H1 (cell line): ENCODE results near the gene YWHAQ. TPM values are rescaled to one million over a fixed set of nuclear protein-coding genes. Genes with fewer than 3 reads are reported as not detected.

ENCODE experiments used
- CTCF ChIA-PET: fragments of 300-600 bp; sonication (Branson Sonifier 250); formaldehyde crosslinking; loops from one replicate; lab custom pipeline; 2021; ENCODE audit not compliant: partially characterized antibody; lab: Charles Lee
- POLR2A ChIA-PET: fragments of 300-600 bp; sonication (Branson Sonifier 250); formaldehyde crosslinking; loops from one replicate; lab custom pipeline; 2021; ENCODE audit warnings: inconsistent platforms; ENCODE audit not compliant: partially characterized antibody; lab: Charles Lee
- DNase-seq, 2 experiments: peaks; one replicate each; pipeline versions ENCODE4 v3.0.0 to v3.0.0-alpha.2; 2010 to 2022; ENCODE audit warnings: low spot score in 2 of 2, low read depth in 1 of 2, mixed read lengths in 1 of 2
- FAIRE-seq: peaks from 2 replicates; lab custom pipeline; 2011; peaks lifted over from hg19 to GRCh38; lab: Jason Lieb, UNC
- H2AFZ ChIP-seq: 2 replicates; pipeline ENCODE4 v1.8.1; 2012; ENCODE audit warnings: low read length, inconsistent platforms
- H2AK5ac ChIP-seq: 2 replicates; pipeline ENCODE4 v1.6.1; 2013; ENCODE audit warnings: low read depth, low read length
- H2BK120ac ChIP-seq: replicated peaks from 2 replicates; pipeline ENCODE3; 2013; ENCODE audit warnings: low read depth, low read length, inconsistent platforms
- H2BK12ac ChIP-seq: 2 replicates; pipeline ENCODE4 v1.6.1; 2013; ENCODE audit warnings: low read depth, low read length
- H2BK15ac ChIP-seq: 2 replicates; pipeline ENCODE4 v1.6.1; 2013; ENCODE audit warnings: low read length
- H2BK20ac ChIP-seq: 2 replicates; pipeline ENCODE4 v1.6.1; 2013; ENCODE audit warnings: low read length
- H2BK5ac ChIP-seq: 2 replicates; pipeline ENCODE4 v1.6.1; 2013; ENCODE audit warnings: low read depth, low read length
- H3K14ac ChIP-seq: 2 replicates; pipeline ENCODE4 v1.6.1; 2013; ENCODE audit warnings: inconsistent platforms; ENCODE audit not compliant: insufficient read length
- H3K18ac ChIP-seq: 2 replicates; pipeline ENCODE4 v1.6.1; 2013; ENCODE audit warnings: low read length; ENCODE audit errors: extremely low read depth
- H3K23ac ChIP-seq: 2 replicates; pipeline ENCODE4 v1.6.1; 2013; ENCODE audit warnings: inconsistent platforms; ENCODE audit not compliant: insufficient read length
- H3K23me2 ChIP-seq: 2 replicates; pipeline ENCODE4 v1.6.1; 2013; ENCODE audit warnings: low read depth, low read length
- H3K27ac ChIP-seq: 2 replicates; pipeline ENCODE4 v1.6.1; 2011; ENCODE audit warnings: low read depth, low read length, inconsistent platforms
- H3K27me3 ChIP-seq, 4 experiments: replicated peaks in 1 of 4; 1 replicate in 1 of 4; 2 replicates in 3 of 4; pipeline versions ENCODE4 v1.6.1 to v1.8.1; 2011 to 2013; ENCODE audit warnings: low read length in 3 of 4, mild to moderate bottlenecking in 3 of 4, inconsistent platforms in 2 of 4, mixed read lengths in 2 of 4, moderate library complexity in 1 of 4; ENCODE audit not compliant: control insufficient read depth in 3 of 4, insufficient read depth in 3 of 4; ENCODE audit errors: extremely low read depth in 1 of 4
- H3K36me3 ChIP-seq, 4 experiments: 2 replicates each; pipeline versions ENCODE4 v1.6.1 to v1.8.1; 2011 to 2013; ENCODE audit warnings: mild to moderate bottlenecking in 4 of 4, low read length in 3 of 4, moderate library complexity in 2 of 4, control low read depth in 1 of 4, inconsistent platforms in 1 of 4; ENCODE audit not compliant: insufficient read depth in 4 of 4, control insufficient read depth in 2 of 4
- H3K4ac ChIP-seq: replicated peaks from 2 replicates; pipeline ENCODE3; 2013; ENCODE audit warnings: low read length, low read depth, mixed read lengths, inconsistent platforms; ENCODE audit not compliant: insufficient read length
- H3K4me1 ChIP-seq, 4 experiments: replicated peaks in 1 of 4; 1 replicate in 1 of 4; 2 replicates in 3 of 4; pipeline versions ENCODE4 v1.6.1 to v1.8.1; 2011 to 2013; ENCODE audit warnings: low read length in 3 of 4, inconsistent platforms in 2 of 4, mixed read lengths in 1 of 4; ENCODE audit not compliant: insufficient read depth in 4 of 4, control insufficient read depth in 3 of 4
- H3K4me2 ChIP-seq, 2 experiments: 2 replicates each; pipeline versions ENCODE4 v1.6.1 to v1.8.1; 2011 to 2013; ENCODE audit warnings: low read depth in 2 of 2, low read length in 2 of 2, control low read depth in 1 of 2, inconsistent platforms in 1 of 2, mild to moderate bottlenecking in 1 of 2; ENCODE audit not compliant: insufficient read depth in 1 of 2
- H3K4me3 ChIP-seq, 4 experiments: fragments of 200-600, 300-600 bp in 1 of 4; sonication (generic), shearing (Covaris generic), sonication (Bioruptor Twin) in 1 of 4; 2 replicates each; pipeline versions ENCODE4 v1.5.1 to v1.8.1; 2011 to 2016; ENCODE audit warnings: low read length in 4 of 4, low read depth in 3 of 4, control low read depth in 2 of 4, inconsistent platforms in 2 of 4, mild to moderate bottlenecking in 2 of 4, mixed read lengths in 1 of 4, moderate library complexity in 1 of 4; ENCODE audit not compliant: insufficient read depth in 2 of 4; ENCODE audit errors: extremely low read depth in 1 of 4
- H3K56ac ChIP-seq: replicated peaks from 2 replicates; pipeline ENCODE3; 2013; ENCODE audit warnings: low read depth, mild to moderate bottlenecking, mixed read lengths, low read length, inconsistent platforms; ENCODE audit not compliant: insufficient read length
- H3K79me1 ChIP-seq: 2 replicates; pipeline ENCODE4 v1.6.1; 2013; ENCODE audit warnings: low read depth, low read length, control low read depth
- H3K79me2 ChIP-seq, 2 experiments: 2 replicates each; pipeline versions ENCODE4 v1.6.1 to v1.8.1; 2012 to 2013; ENCODE audit warnings: low read length in 2 of 2, mild to moderate bottlenecking in 2 of 2, inconsistent platforms in 1 of 2; ENCODE audit not compliant: insufficient read depth in 2 of 2, control insufficient read depth in 1 of 2
- H3K9ac ChIP-seq, 4 experiments: replicated peaks in 1 of 4; 1 replicate in 1 of 4; 2 replicates in 3 of 4; pipeline versions ENCODE4 v1.6.1 to v1.8.1; 2011 to 2013; ENCODE audit warnings: low read depth in 3 of 4, low read length in 3 of 4, control low read depth in 2 of 4, mild to moderate bottlenecking in 2 of 4, moderate library complexity in 2 of 4, inconsistent platforms in 1 of 4; ENCODE audit errors: extremely low read depth in 1 of 4
- H3K9me3 ChIP-seq, 2 experiments: 2 replicates each; pipeline versions ENCODE4 v1.6.1 to v1.8.1; 2012 to 2013; ENCODE audit warnings: mild to moderate bottlenecking in 2 of 2, moderate library complexity in 2 of 2, control low read depth in 1 of 2, inconsistent platforms in 1 of 2, low read depth in 1 of 2, low read length in 1 of 2, mixed read lengths in 1 of 2; ENCODE audit not compliant: insufficient read depth in 2 of 2
- H4K20me1 ChIP-seq, 2 experiments: replicated peaks in 1 of 2; 2 replicates each; pipeline versions ENCODE3 to v1.8.1; 2011 to 2013; ENCODE audit warnings: inconsistent platforms in 2 of 2, low read length in 2 of 2, mild to moderate bottlenecking in 1 of 2; ENCODE audit not compliant: insufficient read depth in 2 of 2, control insufficient read depth in 1 of 2
- H4K5ac ChIP-seq: 2 replicates; pipeline ENCODE4 v1.6.1; 2013; ENCODE audit warnings: low read length, low read depth, mixed read lengths, inconsistent platforms; ENCODE audit not compliant: insufficient read length
- H4K8ac ChIP-seq: 2 replicates; pipeline ENCODE4 v1.8.0; 2013; ENCODE audit warnings: mild to moderate bottlenecking, moderate library complexity, low read length, inconsistent platforms; ENCODE audit not compliant: insufficient read depth; ENCODE audit errors: extremely low read depth
- H4K91ac ChIP-seq: replicated peaks from 2 replicates; pipeline ENCODE3; 2013; ENCODE audit warnings: low read length, mixed read lengths, inconsistent platforms; ENCODE audit not compliant: insufficient read length
- BACH1 ChIP-seq: IDR thresholded peaks from 2 replicates; pipeline ENCODE4 v1.6.1; 2012; ENCODE audit warnings: low read length, improper control_type of control experiment
- HDAC2 ChIP-seq, 2 experiments: fragments of 300-600 bp in 1 of 2; sonication (generic) in 1 of 2; IDR thresholded peaks; 2 replicates each; pipeline ENCODE4 v1.6.1; 2011 to 2012; ENCODE audit warnings: low read depth in 2 of 2, low read length in 2 of 2, mild to moderate bottlenecking in 2 of 2, moderate library complexity in 2 of 2, borderline replicate concordance in 1 of 2, inconsistent platforms in 1 of 2
- POLR2AphosphoS5 ChIP-seq: IDR thresholded peaks from 2 replicates; pipeline ENCODE4 v1.6.1; 2011; ENCODE audit warnings: low read depth, low read length
- SP1 ChIP-seq: IDR thresholded peaks from 2 replicates; pipeline ENCODE4 v1.6.1; 2011; ENCODE audit warnings: low read depth, low read length
- TAF1 ChIP-seq: IDR thresholded peaks from 2 replicates; pipeline ENCODE4 v1.6.1; 2011; ENCODE audit warnings: mild to moderate bottlenecking, low read depth, low read length
- TBP ChIP-seq: IDR thresholded peaks from 2 replicates; pipeline ENCODE4 v1.6.1; 2011; ENCODE audit warnings: low read depth, low read length, improper control_type of control experiment
- YY1 ChIP-seq: IDR thresholded peaks from 2 replicates; pipeline ENCODE4 v1.6.1; 2011; ENCODE audit warnings: low read depth, mild to moderate bottlenecking, low read length
- WGBS, 2 experiments: shearing (Covaris generic) in 1 of 2; methylation state at CpG; one replicate each; pipeline versions ENCODE4 v1.1.6 to v1.1.7; 2013 to 2015; ENCODE audit warnings: low lambda C conversion rate in 2 of 2, mixed read lengths in 2 of 2, inconsistent platforms in 1 of 2, low coverage in 1 of 2, missing lambda C conversion rate in 1 of 2; ENCODE audit not compliant: insufficient replicate concordance in 2 of 2, insufficient coverage in 1 of 2, insufficient read length in 1 of 2; ENCODE audit errors: extremely low coverage in 1 of 2, missing lambda C conversion rate in 1 of 2; 5-methylcytosine and 5-hydroxymethylcytosine counted together
- long read RNA-seq, 2 experiments: library from RNA in 1 of 2; library from capped mRNA in 1 of 2; stranded (forward); transcript quantifications; one replicate each; pipeline ENCODE4 v2.0.0, GENCODE V29; 2021; ENCODE audit warnings: inconsistent platforms in 1 of 2
- polyA minus RNA-seq, 3 experiments: library from RNA; depleted of rRNA, polyadenylated mRNA; stranded (reverse); fragments of >200 nt; gene quantifications; 1 replicate in 2 of 3; 2 replicates in 1 of 3; pipeline ENCODE4 v1.2.3, GENCODE V29; 2011
- polyA plus RNA-seq, 7 experiments: library from polyadenylated mRNA; depleted of rRNA in 3 of 7; stranded (reverse) in 5 of 7; unstranded in 2 of 7; fragments of >200 nt in 5 of 7; fragments of 200-250 nt in 2 of 7; gene quantifications; 1 replicate in 5 of 7; 2 replicates in 1 of 7; 4 replicates in 1 of 7; pipeline versions ENCODE4 v1.2.1 to v1.2.3, GENCODE V29; 2011 to 2013; ENCODE audit warnings: missing spikeins in 2 of 7, mixed read lengths in 2 of 7
- total RNA-seq: library from RNA; stranded (reverse); fragmentation: NEBNext Ultra II Directional; extraction: Animal tissue kit (Norgen Biotek cat#: 25700); gene quantifications from 2 replicates; pipeline ENCODE4 v1.2.1, GENCODE V29; 2021

The YWHAQ gene
- total RNA-seq (468 and 480 TPM in 2 replicates), polyA plus RNA-seq (2011; rRNA removed) (225 and 244 TPM in 2 replicates), polyA minus RNA-seq (2011; rRNA and poly(A)+ RNA removed) (274 and 502 TPM in 2 replicates)
- polyA plus RNA-seq (2011; cell fraction: cytosol; rRNA removed) = 275 TPM
- 165 TPM for polyA plus RNA-seq (2011; cell fraction: nucleus; rRNA removed)
- 328 to 469 TPM (median 389 TPM) in 4 replicates for polyA plus RNA-seq (2012, experiment 1 of 2)
- 58.5 TPM for polyA plus RNA-seq (2012, experiment 2 of 2)
- polyA plus RNA-seq (2013, experiment 1 of 2) = 349 TPM
- 354 TPM for polyA plus RNA-seq (2013, experiment 2 of 2)
- polyA minus RNA-seq (2011; cell fraction: cytosol; rRNA and poly(A)+ RNA removed) = 210 TPM
- polyA minus RNA-seq (2011; cell fraction: nucleus; rRNA and poly(A)+ RNA removed) = 102 TPM
- long read RNA-seq, experiment 1, transcript YWHAQ-201 (6 exons, 2,208 nt) = minor isoform, 207 of 926 reads
- long read RNA-seq, experiment 1, transcript YWHAQ-202 (5 exons, 2,216 nt) = major isoform, 465 of 926 reads
- long read RNA-seq, experiment 1, partial matches to known transcripts = 72 of 926 reads
- long read RNA-seq, experiment 1, other reads (novel, unspliced or antisense) = 182 of 926 reads
- long read RNA-seq, experiment 2, transcript YWHAQ-202 (5 exons, 2,216 nt) = major isoform, 137 of 154 reads
- long read RNA-seq, experiment 2, partial matches to known transcripts = 10 of 154 reads
- long read RNA-seq, experiment 2, other reads (novel, unspliced or antisense) = 7 of 154 reads

GRCh38 chr2:9630736-9631552, at the start of gene YWHAQ:
TSS of gene YWHAQ (minus strand) at chr2:9630997. CDS start at chr2:9630452, 545 bp downstream.
- Histone ChIP-seq H4K8ac (peak within 1 kb of the TSS; percentile 100), H3K4me1 (peaks cover 0 to 13% (median 3%) of the 10 kb centered on the region in 4 experiments; a peak in 4 of 7 replicates), H3K9me3 (no peaks in the 10 kb centered on the region), H4K5ac (peak within 1 kb of the TSS; percentile 96), H3K27me3 (peaks cover 0 to 15% (median 8%) of the 10 kb centered on the region in 4 experiments; a peak in 3 of 7 replicates), H3K4ac (no peak within 1 kb of the TSS), H4K91ac (peak within 1 kb of the TSS; percentile 69), H4K20me1 (peaks cover 6 to 12% of the 10 kb centered on the region in 2 experiments), H3K27ac (peak within 1 kb of the TSS; percentile 97), H2BK120ac (no peak within 1 kb of the TSS), H3K18ac (peak within 1 kb of the TSS; percentile 98), H2BK12ac (0 out of 2 replicates have a peak within 1 kb of the TSS, but pooled peaks have one; percentile 71), H3K79me2 (peaks cover 35 to 42% of the 10 kb centered on the region in 2 experiments), H2BK20ac (no peak within 1 kb of the TSS), H3K36me3 (peaks cover 0 to 26% (median 9%) of the 10 kb centered on the region in 4 experiments; a peak in 6 of 8 replicates), H3K56ac (peak within 1 kb of the TSS; percentile 88), H2AK5ac (peak within 1 kb of the TSS; percentile 69; the same call in 1 of the 2 replicates), H3K4me2 (peak within 1 kb of the TSS; percentile 91 to 94), H3K4me3 (peak within 1 kb of the TSS; percentile 93 to 100 (median 97)), H3K14ac (no peak within 1 kb of the TSS), H3K79me1 (no peaks in the 10 kb centered on the region), H2AFZ (peak within 1 kb of the TSS; percentile 34; the same call in 1 of the 2 replicates), H3K23me2 (peaks cover 13% of the 10 kb centered on the region), H3K9ac (peak within 1 kb of the TSS; percentile 91 to 99 (median 96)), H2BK15ac (peak within 1 kb of the TSS; percentile 61; the same call in 1 of the 2 replicates), H3K23ac (no peak within 1 kb of the TSS), H2BK5ac (peak within 1 kb of the TSS; percentile 98)
- ChIA-PET POLR2A (interaction anchor here (0.6 to 5.4 kb wide), 52 partner anchors 9 to 413 kb away, joined by 3 to 71 read pairs (median 4); partner anchors contain the start of genes ADAM17, CPSF3, IAH1 and ITGB1BP1), CTCF (interaction anchor here (0.9 to 1.2 kb wide), 3 partner anchors 76 to 235 kb away, joined by 3 to 6 read pairs (median 3); partner anchors contain the start of gene ADAM17)
- no peak for FAIRE-seq
- peak; percentile 95 to 97 for DNase-seq
- 3% methylated on average over 49 of the region's 84 CpGs; no CpG with 5 or more reads in 1 of the 2 experiments for WGBS, 2 experiments
- TF ChIP-seq TBP (peak; percentile 95), BACH1 (no peak), YY1 (peak; percentile 54; the same call in 1 of the 2 replicates), TAF1 (peak; percentile 96), POLR2AphosphoS5 (peak; percentile 91), SP1 (peak; percentile 94), HDAC2 (IDR thresholded peaks at IDR 0.05; ENCODE audit: borderline replicate concordance in 1 of 2, low read depth in 2 of 2, low read length in 2 of 2) (0 out of 4 replicates have a peak, but pooled peaks of 1 of the 2 experiments have one; percentile 30)
